GM12891 (cell line): ENCODE results near the gene MYO3A.

Experiments
- POLR2A ChIP-seq: IDR thresholded peaks from 2 replicates; pipeline ENCODE4 v1.6.1; 2011; ENCODE audit warnings: low read depth, low read length, control low read depth
- POLR2AphosphoS5 ChIP-seq: IDR thresholded peaks from 2 replicates; pipeline ENCODE4 v1.6.1; 2011; ENCODE audit warnings: low read depth, low read length, control low read depth

- TF ChIP-seq POLR2A, result no peak
- no peak for TF ChIP-seq POLR2AphosphoS5
Measured at GRCh38 chr10:25888627-25889026, 45.4 kb upstream of the MYO3A start.
